CD4-positive, alpha-beta T cell (primary cell): ENCODE measurements around the gene EHHADH. TPM values are rescaled to one million over a fixed set of nuclear protein-coding genes. Genes with fewer than 3 reads are reported as not detected.
"Not testable (repeated sequence)": the region's sequence is repeated elsewhere in the genome, so short reads cannot be mapped to it uniquely, and the experiment has no call there.

Source experiments
- ATAC-seq: fragments of 200-7000 bp; cut with Tn5 transposase; one replicate; pipeline ENCODE4 v1.10.0; 2022; ENCODE audit warnings: mild to moderate bottlenecking; ENCODE audit not compliant: poor library complexity
- CTCF ChIA-PET: fragments of 350-600 bp; sonication (Branson Sonifier 250); formaldehyde crosslinking; loops from one replicate; lab custom pipeline; 2021; ENCODE audit warnings: antibody characterized with exemption, inconsistent platforms; lab: Charles Lee
- POLR2A ChIA-PET: fragments of 350-600 bp; sonication (Branson Sonifier 250); formaldehyde crosslinking; loops from one replicate; lab custom pipeline; 2021; ENCODE audit warnings: antibody characterized with exemption, inconsistent platforms; lab: Charles Lee
- DNase-seq, 14 experiments: peaks; one replicate each; pipeline ENCODE4 v3.0.0-alpha.2; 2013 to 2020; ENCODE audit warnings: mixed read lengths in 2 of 14
- H3K27ac ChIP-seq, 2 donors: one replicate each; pipeline versions ENCODE4 v1.5.1 to v1.7.0; 2013; ENCODE audit warnings: low read length in 2 of 2, low read depth in 1 of 2, mild to moderate bottlenecking in 1 of 2
- H3K27me3 ChIP-seq, 2 experiments: 1 replicate in 1 of 2; 2 replicates in 1 of 2; pipeline versions ENCODE4 v1.6.1 to v1.7.0; 2013; ENCODE audit warnings: low read length in 2 of 2, control low read depth in 1 of 2, mild to moderate bottlenecking in 1 of 2, moderate library complexity in 1 of 2; ENCODE audit not compliant: insufficient read depth in 2 of 2, control insufficient read depth in 1 of 2
- H3K36me3 ChIP-seq: one replicate; pipeline ENCODE4 v1.6.1; 2013; ENCODE audit warnings: low read length, control low read depth; ENCODE audit not compliant: insufficient read depth
- H3K4me1 ChIP-seq: one replicate; pipeline ENCODE4 v1.6.1; 2013; ENCODE audit warnings: low read length, control low read depth; ENCODE audit not compliant: insufficient read depth
- H3K4me3 ChIP-seq: one replicate; pipeline ENCODE4 v1.5.1; 2013; ENCODE audit warnings: mild to moderate bottlenecking, low read length, moderate library complexity
- H3K9me3 ChIP-seq, 2 experiments: 1 replicate in 1 of 2; 2 replicates in 1 of 2; pipeline versions ENCODE4 v1.6.1 to v1.7.0; 2013; ENCODE audit warnings: low read length in 2 of 2, mild to moderate bottlenecking in 2 of 2, control low read depth in 1 of 2, moderate library complexity in 1 of 2; ENCODE audit not compliant: control insufficient read depth in 1 of 2, insufficient read depth in 1 of 2
- H3K27ac Mint-ChIP-seq: one replicate; pipeline ENCODE4 v1.8.0; 2020; ENCODE audit warnings: mixed read lengths
- H3K27me3 Mint-ChIP-seq: one replicate; pipeline ENCODE4 v1.8.0; 2021; ENCODE audit warnings: mixed read lengths
- H3K36me3 Mint-ChIP-seq: one replicate; pipeline ENCODE4 v1.8.0; 2021; ENCODE audit warnings: low read depth, mixed read lengths
- H3K4me1 Mint-ChIP-seq: one replicate; pipeline ENCODE4 v1.8.0; 2021; ENCODE audit warnings: low read depth, mixed read lengths
- H3K4me3 Mint-ChIP-seq: one replicate; pipeline ENCODE4 v1.8.0; 2020; ENCODE audit warnings: mild to moderate bottlenecking, mixed read lengths
- H3K9me3 Mint-ChIP-seq: one replicate; pipeline ENCODE4 v1.8.0; 2020; ENCODE audit warnings: mixed read lengths
- CTCF ChIP-seq: fragments of 200-600 bp; IDR thresholded peaks from one replicate; pipeline ENCODE4 v1.8.0; 2022; ENCODE audit warnings: antibody characterized with exemption, mild to moderate bottlenecking
- intact Hi-C, 2 experiments: fragments of 100-400 bp; cut with DNase I in 1 of 2; cut with micrococcal nuclease in 1 of 2; formaldehyde crosslinking; loops; one replicate each; pipeline versions ENCODE4 v1.15.1 to v1.9.0; 2023 to 2025; cut with DNase I, micrococcal nuclease
- total RNA-seq, 174 experiments: library from RNA in 2 of 174; stranded (reverse) in 2 of 174; gene quantifications; one replicate each; pipeline ENCODE4 v1.2.3 and lab custom pipeline; 2021 to 2026

EHHADH gene
- total RNA-seq, 2 experiments from 2014 or later = 0.11 to 0.52 TPM

- Mint-ChIP-seq H3K36me3 (no peaks in the 10 kb centered on the region), H3K4me3 (no peak overlapping the region), H3K9me3 (peaks cover 3% of the 10 kb centered on the region), H3K27me3 (peaks cover 27% of the 10 kb centered on the region), H3K4me1 (peaks cover 4% of the 10 kb centered on the region), H3K27ac (no peak overlapping the region)
- H3K9me3 ChIP-seq = peaks cover 4 to 5% of the 10 kb centered on the region in 2 experiments
- no peaks in the 10 kb centered on the region for H3K36me3 ChIP-seq
- ATAC-seq (no peak), DNase-seq (no peak)
- intact Hi-C loops = no loop called here
- ChIA-PET POLR2A (no interaction called here), CTCF (no interaction called here)
- peaks cover 8% of the 10 kb centered on the region for H3K4me1 ChIP-seq
- no peak for TF ChIP-seq CTCF
- H3K27ac ChIP-seq = no peak overlapping the region
- no peak overlapping the region for H3K4me3 ChIP-seq
- H3K27me3 ChIP-seq = no peaks in the 10 kb centered on the region
Measured at GRCh38 chr3:185254799-185255198, 950 bp upstream of the EHHADH start.

GRCh38 chr3:185253133-185253532 lies 716 bp downstream of the EHHADH start:
- H3K4me1 ChIP-seq, DNase-seq, CTCF ChIA-PET, H3K9me3 ChIP-seq, ATAC-seq, H3K27me3 ChIP-seq, H3K36me3 Mint-ChIP-seq, H3K27ac ChIP-seq, H3K4me1 Mint-ChIP-seq, POLR2A ChIA-PET, H3K36me3 ChIP-seq, intact Hi-C loops, H3K27ac Mint-ChIP-seq, H3K9me3 Mint-ChIP-seq: not testable (repeated sequence)
- H3K4me3 ChIP-seq = peak overlapping the region; percentile 72
- H3K27me3 Mint-ChIP-seq = peaks cover 35% of the 10 kb centered on the region
- H3K4me3 Mint-ChIP-seq = peak overlapping the region; percentile 56

GRCh38 chr3:185251272-185251671 lies 2.6 kb downstream of the EHHADH start:
- ATAC-seq (no peak), DNase-seq (no peak)
- Mint-ChIP-seq H3K4me1 (peaks cover 4% of the 10 kb centered on the region), H3K4me3 (no peak overlapping the region), H3K9me3 (no peaks in the 10 kb centered on the region), H3K27ac (no peak overlapping the region), H3K36me3 (no peaks in the 10 kb centered on the region), H3K27me3 (peaks cover 43% of the 10 kb centered on the region)
- ChIA-PET CTCF (no interaction called here), POLR2A (no interaction called here)
- Histone ChIP-seq H3K9me3 (peaks cover 0 to 5% of the 10 kb centered on the region in 2 experiments), H3K4me3 (no peak overlapping the region), H3K36me3 (no peaks in the 10 kb centered on the region), H3K27me3 (no peaks in the 10 kb centered on the region), H3K4me1 (peaks cover 8% of the 10 kb centered on the region), H3K27ac (no peak overlapping the region)
- intact Hi-C loops = no loop called here
- no peak for TF ChIP-seq CTCF

- Mint-ChIP-seq H3K4me1 (peaks cover 4% of the 10 kb centered on the region), H3K4me3 (no peak overlapping the region), H3K9me3 (no peaks in the 10 kb centered on the region), H3K27ac (no peak overlapping the region), H3K36me3 (no peaks in the 10 kb centered on the region), H3K27me3 (peaks cover 44% of the 10 kb centered on the region)
- TF ChIP-seq CTCF = no peak
- Histone ChIP-seq H3K4me1 (peaks cover 8% of the 10 kb centered on the region), H3K27ac (no peak overlapping the region), H3K27me3 (no peaks in the 10 kb centered on the region), H3K9me3 (peaks cover 0 to 3% of the 10 kb centered on the region in 2 experiments), H3K36me3 (no peaks in the 10 kb centered on the region), H3K4me3 (no peak overlapping the region)
- DNase-seq = no peak
- ATAC-seq = no peak
- POLR2A ChIA-PET = no interaction called here
- CTCF ChIA-PET = no interaction called here
- intact Hi-C loops = no loop called here
Measured at GRCh38 chr3:185250653-185251052, 3.2 kb downstream of the EHHADH start.
